Measurements from ENCODE around the gene ALPG.

The ALPG gene

DNA sequence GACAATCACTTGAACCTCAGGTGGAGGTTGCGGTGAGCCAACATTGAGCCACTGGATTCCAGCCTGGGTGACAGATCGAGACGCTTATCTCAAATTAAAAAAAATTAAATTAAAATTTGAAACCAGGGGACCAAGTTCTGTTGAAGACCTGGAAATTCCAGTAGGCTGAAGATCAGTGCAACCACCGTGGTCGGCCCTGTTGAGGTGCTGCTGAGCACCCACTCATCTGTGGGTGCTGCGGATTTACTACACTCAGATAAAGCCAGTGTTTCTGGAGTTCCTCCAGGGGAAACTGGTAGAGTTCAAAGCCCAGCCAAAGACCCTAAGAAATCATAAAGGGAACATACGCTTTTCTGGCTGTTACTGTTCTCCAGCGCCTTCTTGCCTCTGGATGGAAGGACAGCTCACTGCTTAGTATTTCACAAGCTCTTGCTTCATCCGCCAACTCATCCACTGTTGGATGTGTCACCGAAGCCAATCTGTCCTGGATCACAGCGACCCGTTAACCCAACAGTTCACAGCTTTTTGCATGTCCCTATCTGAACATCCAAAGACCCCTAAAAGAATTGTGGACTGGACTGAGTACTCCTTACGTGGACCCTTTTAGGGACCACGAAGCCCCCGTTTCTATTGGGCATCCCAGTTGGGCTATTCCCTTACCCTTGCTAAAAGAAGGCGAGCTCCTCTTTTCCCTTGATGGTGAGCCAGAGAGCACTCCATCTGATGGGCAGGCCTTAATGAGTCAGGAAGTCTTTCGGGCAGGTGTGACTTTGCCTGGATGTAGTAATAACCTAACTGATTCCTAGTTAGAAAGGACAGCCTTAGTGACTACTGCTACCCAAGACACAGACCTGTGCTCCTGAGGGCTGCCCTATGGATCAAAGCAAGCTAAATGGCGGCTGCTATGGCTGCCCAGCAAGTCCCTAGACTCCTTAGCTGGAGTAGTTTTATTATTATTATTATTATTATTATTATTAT is 34.1 kb upstream of the ALPG start:
- no peaks in the 10 kb centered on the region for H3K9me3 ChIP-seq (ENCODE audit: severe bottlenecking)
- DNase-seq = no peak
- no peak overlapping the region for H3K27ac ChIP-seq
- H3K36me3 ChIP-seq = no peaks in the 10 kb centered on the region
- no peaks in the 10 kb centered on the region for H3K27me3 ChIP-seq (ENCODE audit: insufficient read depth, low read depth, severe bottlenecking)
- no peak overlapping the region for H3K4me3 ChIP-seq (ENCODE audit: low read depth, low read length)
- TF ChIP-seq, protein P1, sequence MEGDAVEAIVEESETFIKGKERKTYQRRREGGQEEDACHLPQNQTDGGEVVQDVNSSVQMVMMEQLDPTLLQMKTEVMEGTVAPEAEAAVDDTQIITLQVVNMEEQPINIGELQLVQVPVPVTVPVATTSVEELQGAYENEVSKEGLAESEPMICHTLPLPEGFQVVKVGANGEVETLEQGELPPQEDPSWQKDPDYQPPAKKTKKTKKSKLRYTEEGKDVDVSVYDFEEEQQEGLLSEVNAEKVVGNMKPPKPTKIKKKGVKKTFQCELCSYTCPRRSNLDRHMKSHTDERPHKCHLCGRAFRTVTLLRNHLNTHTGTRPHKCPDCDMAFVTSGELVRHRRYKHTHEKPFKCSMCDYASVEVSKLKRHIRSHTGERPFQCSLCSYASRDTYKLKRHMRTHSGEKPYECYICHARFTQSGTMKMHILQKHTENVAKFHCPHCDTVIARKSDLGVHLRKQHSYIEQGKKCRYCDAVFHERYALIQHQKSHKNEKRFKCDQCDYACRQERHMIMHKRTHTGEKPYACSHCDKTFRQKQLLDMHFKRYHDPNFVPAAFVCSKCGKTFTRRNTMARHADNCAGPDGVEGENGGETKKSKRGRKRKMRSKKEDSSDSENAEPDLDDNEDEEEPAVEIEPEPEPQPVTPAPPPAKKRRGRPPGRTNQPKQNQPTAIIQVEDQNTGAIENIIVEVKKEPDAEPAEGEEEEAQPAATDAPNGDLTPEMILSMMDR (IDR thresholded peaks at IDR 0.05; ENCODE audit: low read depth, low read length) = no peak

DNA sequence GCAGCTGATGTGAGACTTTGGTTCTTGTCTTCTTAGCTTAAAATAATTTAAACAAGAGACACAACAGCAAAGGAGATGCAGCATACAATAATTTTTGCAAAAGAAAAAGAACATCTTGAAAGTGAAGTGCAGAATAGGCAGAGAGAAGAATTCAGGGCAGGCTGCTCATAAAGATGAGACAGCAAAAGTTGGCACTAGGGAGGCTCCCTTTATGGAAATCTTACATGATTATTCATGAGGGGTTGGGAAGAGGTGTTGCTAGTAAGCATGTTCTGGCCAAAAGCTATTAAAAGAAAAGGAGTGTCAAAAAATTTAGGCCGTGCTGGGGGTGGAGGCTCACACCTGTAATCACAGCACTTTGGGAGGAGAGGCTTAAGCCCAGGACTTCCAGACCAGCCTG is 32.3 kb upstream of the ALPG start:
- H3K27ac ChIP-seq = no peak overlapping the region
- no peaks in the 10 kb centered on the region for H3K27me3 ChIP-seq (ENCODE audit: insufficient read depth, low read depth, severe bottlenecking)
- no peaks in the 10 kb centered on the region for H3K36me3 ChIP-seq
- H3K9me3 ChIP-seq (ENCODE audit: severe bottlenecking) = no peaks in the 10 kb centered on the region
- no peak for DNase-seq
- H3K4me3 ChIP-seq (ENCODE audit: low read depth, low read length) = no peak overlapping the region
- TF ChIP-seq, protein P1 (IDR thresholded peaks at IDR 0.05; ENCODE audit: low read depth, low read length) = no peak

GRCh38 chr2:232375164-232375563 is 31.5 kb upstream of the ALPG start:
- H3K9me3 ChIP-seq (ENCODE audit: severe bottlenecking) = no peaks in the 10 kb centered on the region
- no peak overlapping the region for H3K4me3 ChIP-seq (ENCODE audit: low read depth, low read length)
- DNase-seq = no peak
- H3K27me3 ChIP-seq (ENCODE audit: insufficient read depth, low read depth, severe bottlenecking) = no peaks in the 10 kb centered on the region
- H3K27ac ChIP-seq = no peak overlapping the region
- no peaks in the 10 kb centered on the region for H3K36me3 ChIP-seq
- TF ChIP-seq, protein P1 (IDR thresholded peaks at IDR 0.05; ENCODE audit: low read depth, low read length) = no peak

DNA sequence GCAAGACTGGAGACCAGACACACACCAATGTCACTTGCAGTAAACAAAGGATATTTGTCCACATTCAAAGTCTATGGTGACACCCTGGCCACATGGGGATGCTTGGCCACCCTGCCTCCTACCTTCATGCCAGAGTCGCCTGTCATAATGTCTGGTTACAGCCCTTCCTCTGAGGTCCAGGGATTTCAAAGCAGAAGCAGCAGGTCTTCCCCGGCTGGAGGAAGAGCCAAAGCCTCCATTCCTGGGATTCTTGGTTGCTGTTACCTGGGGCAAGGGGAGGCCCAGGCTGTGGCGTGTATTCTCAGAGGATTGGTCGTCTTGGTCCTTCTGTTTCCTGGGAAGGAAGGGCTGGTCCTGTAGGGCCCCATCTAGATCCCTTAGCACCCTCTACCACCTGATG is 30.4 kb upstream of the ALPG start:
- TF ChIP-seq, protein P1 (IDR thresholded peaks at IDR 0.05; ENCODE audit: low read depth, low read length) = no peak
- no peaks in the 10 kb centered on the region for H3K27me3 ChIP-seq (ENCODE audit: insufficient read depth, low read depth, severe bottlenecking)

DNA sequence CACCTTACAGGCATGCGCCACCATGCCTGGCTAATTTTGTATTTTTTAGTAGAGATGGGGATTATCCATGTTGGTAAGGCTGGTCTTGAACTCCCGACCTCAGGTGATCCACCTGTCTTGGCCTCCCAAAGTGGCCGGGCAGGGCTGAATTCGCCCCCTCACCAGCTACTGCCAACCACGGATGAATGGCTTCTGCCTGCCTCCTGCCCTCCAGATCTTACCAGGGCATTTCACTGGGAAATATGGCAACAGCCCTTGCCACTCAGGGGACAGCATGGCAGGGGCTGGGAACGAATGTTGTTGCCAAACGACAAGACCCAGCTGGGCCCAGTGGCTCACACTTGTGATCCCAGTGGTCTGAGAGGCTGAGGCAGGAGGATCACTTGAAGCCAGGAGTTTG is 29.9 kb upstream of the ALPG start:
- no peaks in the 10 kb centered on the region for H3K9me3 ChIP-seq (ENCODE audit: severe bottlenecking)
- DNase-seq = no peak
- H3K36me3 ChIP-seq = no peaks in the 10 kb centered on the region
- TF ChIP-seq, protein P1 (IDR thresholded peaks at IDR 0.05; ENCODE audit: low read depth, low read length) = no peak
- no peaks in the 10 kb centered on the region for H3K27me3 ChIP-seq (ENCODE audit: insufficient read depth, low read depth, severe bottlenecking)
- H3K27ac ChIP-seq = no peak overlapping the region
- H3K4me3 ChIP-seq (ENCODE audit: low read depth, low read length) = no peak overlapping the region

More for the DNA sequence above, 30.4 kb upstream of the ALPG start:
- Histone ChIP-seq H3K27ac (no peak overlapping the region), H3K36me3 (no peaks in the 10 kb centered on the region), H3K9me3 (ENCODE audit: severe bottlenecking) (no peaks in the 10 kb centered on the region), H3K4me3 (ENCODE audit: low read depth, low read length) (no peak overlapping the region)
- DNase-seq = no peak
